Adrenal gland (tissue), 5 donors: ENCODE data around the gene SEC14L5.

ENCODE experiments used
- CTCF ChIP-seq, 6 experiments: fragments of 450-650 bp in 4 of 6; fragments of 200-600 bp in 2 of 6; sonication (generic) in 1 of 6; IDR thresholded peaks; 1 replicate in 5 of 6; 2 replicates in 1 of 6; pipeline versions ENCODE4 v1.5.1 to v1.8.0; 2016 to 2021; ENCODE audit warnings: antibody characterized with exemption in 6 of 6, mild to moderate bottlenecking in 2 of 6, moderate library complexity in 1 of 6
- POLR2A ChIP-seq, 2 donors: fragments of 450-650 bp; IDR thresholded peaks; one replicate each; pipeline ENCODE4 v1.6.1; 2017; ENCODE audit warnings: antibody characterized with exemption in 2 of 2, mild to moderate bottlenecking in 2 of 2, moderate library complexity in 1 of 2
- donor health status: DM: no; HTN: no; CAD: no.

- TF ChIP-seq CTCF (IDR thresholded peaks at IDR 0.05) (no peak), POLR2A (IDR thresholded peaks at IDR 0.05) (no peak)
Observed at GRCh38 chr16:4988647-4989046, 30.5 kb downstream of the SEC14L5 start.
